GM11168 (cell line): ENCODE results near the gene METTL1.

Experiments used
- in situ Hi-C: fragments of 300-500 bp; cut with MboI; formaldehyde crosslinking; loops from one replicate; pipeline ENCODE4 v1.12.0; 2022; ENCODE audit warnings: low sequenced_read_pairs; ENCODE audit not compliant: unreplicated experiment

Gene METTL1

DNA sequence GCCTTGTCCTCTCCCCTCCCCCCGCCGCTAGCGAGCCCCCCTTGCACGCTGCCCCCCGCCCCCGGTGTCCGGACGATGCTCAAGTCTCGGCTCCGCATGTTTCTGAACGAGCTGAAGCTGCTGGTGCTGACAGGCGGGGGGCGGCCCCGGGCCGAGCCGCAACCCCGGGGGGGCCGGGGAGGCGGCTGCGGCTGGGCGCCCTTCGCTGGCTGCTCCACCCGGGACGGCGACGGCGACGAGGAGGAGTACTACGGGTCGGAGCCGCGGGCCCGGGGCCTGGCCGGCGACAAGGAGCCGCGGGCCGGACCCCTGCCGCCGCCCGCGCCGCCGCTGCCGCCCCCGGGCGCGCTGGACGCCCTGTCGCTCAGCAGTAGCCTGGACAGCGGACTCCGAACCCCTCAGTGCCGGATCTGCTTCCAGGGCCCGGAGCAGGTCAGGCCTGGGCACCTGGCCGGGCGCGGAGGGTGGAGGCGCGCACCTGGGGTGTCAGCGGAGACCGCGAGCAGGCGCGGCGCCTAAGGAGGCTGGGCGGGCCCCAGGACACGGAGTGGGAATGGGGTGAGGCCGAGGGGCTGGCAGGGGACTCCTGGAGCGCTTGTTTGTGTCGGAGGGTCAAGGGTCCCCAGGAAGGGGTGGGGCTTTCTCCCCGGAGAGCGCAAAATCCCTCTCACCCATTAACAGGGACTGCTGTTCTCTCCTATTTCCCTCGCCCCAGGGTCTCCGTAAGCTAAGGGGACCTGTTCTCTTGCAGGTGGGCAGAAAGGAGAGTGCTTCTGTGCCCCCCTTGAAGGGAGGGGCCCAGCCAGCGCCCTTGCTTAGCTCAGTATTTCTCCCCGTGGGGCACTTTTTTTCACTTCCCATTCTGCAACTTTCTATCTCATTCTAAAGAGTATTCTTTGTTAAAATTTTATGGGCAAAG lies 16.2 kb downstream of the METTL1 start:
- in situ Hi-C loops: no loop called here

DNA sequence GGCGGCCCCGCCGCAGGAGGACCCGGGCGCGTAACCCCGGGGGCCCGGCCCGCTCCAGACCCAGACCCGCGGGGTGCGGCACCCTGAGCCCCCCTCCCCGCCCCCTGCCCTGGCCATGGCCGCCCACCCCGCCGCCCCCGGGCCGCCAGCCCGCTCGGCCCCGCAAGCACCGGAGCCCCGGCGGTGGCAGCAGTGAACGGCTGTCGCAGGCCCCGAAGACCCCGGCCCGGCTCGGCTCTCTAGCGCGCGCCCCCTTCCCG lies 16.8 kb downstream of the METTL1 start:
- in situ Hi-C loops: no loop called here

- in situ Hi-C loops: no loop called here
Measured at GRCh38 chr12:57754411-57755193, 17.3 kb downstream of the METTL1 start, which contains the start of gene MARCHF9. Gene MARCHF9, plus strand, starts transcription at chr12:57755103. Its CDS starts 426 bp downstream, at chr12:57755529.

DNA sequence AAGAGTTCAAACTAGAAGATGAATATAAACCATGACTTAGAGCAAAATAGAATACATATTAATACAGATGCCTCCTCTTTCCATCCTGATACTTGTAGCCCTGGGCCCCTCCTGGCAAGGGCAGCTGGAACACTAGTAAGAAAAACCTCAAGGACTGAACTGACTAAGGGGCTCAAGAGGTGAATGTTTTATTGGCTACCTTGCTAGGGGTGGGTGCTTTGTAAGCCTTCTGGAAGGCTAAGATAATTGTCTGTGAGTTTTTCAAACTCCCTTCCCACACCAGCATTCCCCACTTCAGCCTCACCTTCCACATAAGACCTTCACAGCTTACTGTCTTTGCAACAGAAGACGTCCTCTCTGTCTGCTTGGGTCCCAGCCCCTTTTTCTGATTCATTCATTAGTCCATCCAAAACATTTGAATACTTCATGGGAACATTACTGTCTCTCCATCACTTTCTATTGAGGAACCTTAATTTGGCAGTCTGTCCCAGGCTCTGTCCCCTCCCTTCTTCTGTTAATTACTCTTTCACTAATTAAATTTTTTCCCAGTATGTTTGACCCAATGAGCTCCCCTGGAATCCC lies 18.1 kb downstream of the METTL1 start:
- in situ Hi-C loops: no loop called here

GRCh38 chr12:57752668-57753000 lies 19.3 kb downstream of the METTL1 start:
- in situ Hi-C loops: no loop called here

GRCh38 chr12:57751788-57752667 lies 19.9 kb downstream of the METTL1 start, which contains the start of gene CDK4:
Gene CDK4, minus strand, starts transcription at chr12:57752310. Its CDS starts 593 bp downstream, at chr12:57751717.
- in situ Hi-C loops: no loop called here

- in situ Hi-C loops: no loop called here
Measured at GRCh38 chr12:57751432-57751787, 20.5 kb downstream of the METTL1 start.

DNA sequence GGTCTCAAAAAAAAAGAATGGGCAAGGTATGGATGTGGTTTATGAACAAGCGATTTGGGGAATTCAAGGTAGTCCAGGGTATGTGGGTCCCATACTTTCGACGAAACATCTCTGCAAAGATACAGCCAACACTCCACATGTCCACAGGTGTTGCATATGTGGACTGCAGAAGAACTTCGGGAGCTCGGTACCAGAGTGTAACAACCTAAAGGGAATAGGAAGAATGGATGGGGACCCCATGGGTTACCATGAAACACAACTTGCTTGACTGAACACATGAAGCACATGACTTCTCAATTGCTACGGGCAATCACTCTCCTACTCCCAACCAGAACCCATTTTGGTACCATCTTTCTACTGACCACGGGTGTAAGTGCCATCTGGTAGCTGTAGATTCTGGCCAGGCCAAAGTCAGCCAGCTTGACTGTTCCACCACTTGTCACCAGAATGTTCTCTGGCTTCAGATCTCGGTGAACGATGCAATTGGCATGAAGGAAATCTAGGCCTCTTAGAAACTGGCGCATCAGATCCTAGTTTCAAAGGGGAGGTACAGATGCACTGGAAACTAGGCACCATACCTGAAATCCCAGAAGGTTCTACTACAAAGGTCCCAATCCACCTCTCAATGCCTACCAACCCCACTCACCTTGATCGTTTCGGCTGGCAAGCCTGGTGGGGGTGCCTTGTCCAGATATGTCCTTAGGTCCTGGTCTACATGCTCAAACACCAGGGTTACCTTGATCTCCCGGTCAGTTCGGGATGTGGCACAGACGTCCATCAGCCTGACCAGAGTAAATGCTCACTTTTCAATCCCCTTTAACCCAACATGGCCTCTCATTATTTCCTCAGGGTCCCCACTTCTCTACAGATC lies 21.1 kb downstream of the METTL1 start:
- in situ Hi-C loops: no loop called here

DNA sequence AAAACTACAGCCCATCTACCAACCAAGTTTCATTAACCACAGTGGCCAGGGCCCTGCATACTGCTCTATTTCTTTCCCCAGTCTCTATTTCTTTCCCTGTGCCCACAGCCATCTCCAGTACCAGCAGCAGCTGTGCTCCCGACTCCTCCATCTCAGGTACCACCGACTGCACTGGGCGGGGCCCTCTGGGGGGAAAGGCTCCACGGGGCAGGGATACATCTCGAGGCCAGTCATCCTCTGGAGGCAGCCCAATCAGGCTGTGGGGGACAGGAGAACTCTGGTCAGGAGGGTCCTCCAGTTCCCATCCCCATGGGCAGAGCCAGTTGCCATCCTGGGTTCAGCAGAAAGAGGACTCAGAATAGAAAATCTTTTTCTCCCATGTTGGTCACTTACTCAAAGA lies 22.8 kb downstream of the METTL1 start:
- in situ Hi-C loops: no loop called here

GRCh38 chr12:57746025-57746424 lies 25.9 kb downstream of the METTL1 start:
- in situ Hi-C loops: no loop called here

DNA sequence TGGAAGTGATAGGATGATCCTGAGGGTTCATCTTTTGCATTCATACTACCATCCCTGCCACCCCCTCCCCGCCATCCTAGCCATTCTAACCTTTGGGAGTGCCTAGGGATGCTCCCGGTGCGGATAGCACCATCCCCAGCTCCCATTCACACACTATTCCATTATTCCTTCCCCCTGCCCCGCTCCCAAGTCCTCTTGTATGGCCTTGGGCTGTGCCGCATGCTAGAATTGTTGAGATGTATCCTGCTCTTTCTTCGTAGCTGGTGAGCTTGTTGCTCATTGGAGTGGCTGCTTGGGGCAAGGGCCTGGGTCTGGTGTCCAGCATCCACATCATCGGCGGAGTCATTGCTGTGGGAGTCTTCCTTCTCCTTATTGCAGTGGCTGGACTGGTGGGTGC lies 26.4 kb downstream of the METTL1 start:
- in situ Hi-C loops: no loop called here

DNA sequence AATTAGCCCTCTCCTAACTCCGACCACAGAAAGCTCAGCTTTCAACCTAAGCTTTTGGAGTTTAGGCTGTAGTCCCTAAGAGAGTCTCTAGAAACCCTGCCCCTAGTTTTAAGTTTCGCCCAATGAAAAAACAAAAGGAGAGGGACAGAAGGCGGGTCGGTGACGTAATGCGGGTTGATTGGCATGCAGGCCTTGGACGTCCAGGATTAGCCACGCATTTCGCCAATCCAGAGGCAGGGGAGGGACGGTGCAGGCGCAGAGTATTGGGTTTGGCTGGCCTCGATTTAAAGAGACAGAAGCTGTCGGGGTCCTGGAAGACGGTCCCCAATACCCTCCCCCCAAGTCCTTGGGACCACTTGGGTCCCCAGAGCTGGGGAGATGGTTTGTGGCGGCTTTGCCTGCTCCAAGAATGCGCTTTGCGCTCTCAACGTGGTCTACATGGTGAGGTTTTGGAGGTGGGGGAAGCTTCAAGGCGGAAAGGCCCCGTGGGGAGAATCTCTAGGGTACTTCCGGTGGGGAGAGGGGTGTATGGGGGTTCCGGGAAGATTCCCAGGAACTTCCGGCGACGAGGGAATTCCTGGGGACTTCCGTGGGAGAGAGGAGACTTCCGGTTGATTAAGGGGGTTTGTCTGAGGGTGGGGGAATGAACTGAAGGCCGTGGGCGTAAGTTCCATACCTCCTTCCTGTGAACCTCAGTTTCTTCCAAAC lies 27.0 kb downstream of the METTL1 start, which contains the start of gene TSPAN31:
TSS of gene TSPAN31 (plus strand) at position 263 of the 708 bp plus-strand sequence. CDS start at position 379, 116 bp downstream.
- in situ Hi-C loops: no loop called here

GRCh38 chr12:57744194-57744776 lies 27.6 kb downstream of the METTL1 start:
- in situ Hi-C loops: no loop called here

DNA sequence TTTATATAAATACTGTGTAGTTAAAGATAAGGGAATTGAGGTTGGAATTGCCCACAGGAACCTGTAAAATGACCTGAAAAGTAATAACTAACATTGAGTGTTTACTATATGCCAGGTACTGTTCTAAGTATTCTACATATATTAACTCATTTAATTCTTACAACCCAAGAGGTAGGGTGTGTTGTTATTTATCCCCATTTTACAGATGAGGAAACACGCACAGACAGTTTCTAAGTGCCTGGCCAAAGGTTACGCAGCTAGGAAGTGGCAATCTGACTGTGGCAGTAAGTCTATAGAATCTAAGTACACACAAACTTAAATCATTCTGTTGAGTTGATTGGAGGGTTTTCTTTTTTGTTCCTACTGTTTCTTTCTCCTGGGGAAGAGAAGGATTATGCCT lies 28.1 kb downstream of the METTL1 start:
- in situ Hi-C loops: no loop called here

DNA sequence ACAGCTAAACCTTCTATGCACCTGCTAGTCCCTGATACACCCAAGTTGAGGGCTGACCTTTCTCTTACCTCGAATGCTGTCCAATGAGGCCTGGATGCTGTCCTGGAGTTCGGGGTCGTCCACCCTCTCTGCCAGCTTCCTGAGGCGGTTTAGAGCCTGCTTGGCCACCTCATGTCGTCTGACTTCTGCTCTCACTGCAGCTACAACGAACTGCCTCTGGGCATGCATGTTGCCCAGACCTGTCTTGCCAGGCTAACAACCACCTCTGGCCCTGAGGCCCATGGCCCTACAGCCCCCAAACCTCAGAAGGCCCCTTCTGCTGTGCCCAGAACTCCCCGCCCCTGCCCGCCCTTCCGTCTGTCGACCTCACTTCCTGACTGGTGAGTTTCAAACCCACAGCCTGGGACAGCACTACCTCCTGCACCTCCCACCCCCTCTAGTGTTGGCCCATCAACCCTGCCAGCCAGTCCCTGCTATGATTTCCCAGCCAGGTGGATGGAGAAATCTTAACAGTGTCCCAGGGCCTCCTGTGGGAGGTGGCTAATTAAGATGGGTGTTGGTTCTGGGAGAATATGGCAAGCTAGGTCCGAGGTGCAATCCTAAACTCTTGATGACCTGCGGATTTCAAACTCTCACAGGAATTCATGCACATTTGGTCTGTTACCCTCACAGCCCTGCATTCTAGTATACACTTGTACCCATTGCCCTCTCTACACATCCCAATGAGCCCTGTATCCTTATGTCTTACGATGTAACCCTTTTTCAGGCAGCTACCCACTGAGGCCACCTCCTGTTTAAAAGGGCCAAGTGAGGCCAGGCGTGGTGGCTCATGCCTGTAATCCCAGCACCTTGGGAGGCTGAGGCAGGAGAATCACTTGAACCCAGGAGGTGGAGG lies 29.8 kb downstream of the METTL1 start:
- in situ Hi-C loops: no loop called here

- in situ Hi-C loops: no loop called here
Measured at GRCh38 chr12:57741413-57741789, 30.5 kb downstream of the METTL1 start.

- in situ Hi-C loops: no loop called here
Measured at GRCh38 chr12:57740656-57741412, 31.1 kb downstream of the METTL1 start.
